HEK293 (cell line): Measurements from ENCODE around the gene UBE4A.

Source experiments
- CTCF ChIP-seq: fragments of 450-650 bp; formaldehyde crosslinking; IDR thresholded peaks from 2 replicates; pipeline ENCODE4 v1.5.1; 2016; ENCODE audit warnings: missing biosample characterization, missing genetic modification characterization
- KLF10 ChIP-seq: fragments of 450-650 bp; IDR thresholded peaks from 2 replicates; pipeline ENCODE4 v1.5.1; 2018; ENCODE audit warnings: missing biosample characterization, mild to moderate bottlenecking, missing genetic modification characterization
- PBX3 ChIP-seq: sonication (generic); formaldehyde crosslinking; IDR thresholded peaks from 2 replicates; pipeline ENCODE4 v1.8.1; 2022; ENCODE audit warnings: mild to moderate bottlenecking, moderate library complexity, missing genetic modification reagents
- SETDB1 ChIP-seq: IDR thresholded peaks from one replicate; pipeline ENCODE4 v1.6.1; 2017; ENCODE audit warnings: mild to moderate bottlenecking, low read length, moderate library complexity, mixed read lengths; ENCODE audit not compliant: insufficient read length
- ZBTB44 ChIP-seq: fragments of 450-650 bp; IDR thresholded peaks from 2 replicates; pipeline ENCODE4 v1.5.1; 2018; ENCODE audit warnings: missing biosample characterization, mild to moderate bottlenecking, missing genetic modification characterization
- ZNF239 ChIP-seq: fragments of 450-650 bp; formaldehyde crosslinking; IDR thresholded peaks from 2 replicates; pipeline ENCODE4 v1.5.1; 2016; ENCODE audit warnings: missing biosample characterization, missing genetic modification characterization

- TF ChIP-seq PBX3 (CRISPR knock-in tag) = no peak
- no peak for TF ChIP-seq KLF10 (tag by site-specific recombination)
- no peak for TF ChIP-seq CTCF (tag by site-specific recombination)
- TF ChIP-seq SETDB1 = no peak
- no peak for TF ChIP-seq ZBTB44 (tag by site-specific recombination)
- TF ChIP-seq ZNF239 (tag by site-specific recombination) = no peak
Observed at GRCh38 chr11:118380571-118380970, 21.2 kb downstream of the UBE4A start.
